Measurements from ENCODE around the gene SPRED1.

GRCh38 chr15:38376081-38376480 is 123.4 kb downstream of the SPRED1 start:
- TF ChIP-seq RCOR1 (IDR thresholded peaks at IDR 0.05; ENCODE audit: insufficient replicate concordance, low read length) (no peak), CTCF (conservative IDR thresholded peaks at IDR 0.05; ENCODE audit: low read depth, low read length) (no peak), BHLHE40 (IDR thresholded peaks at IDR 0.05; ENCODE audit: low read depth, low read length) (no peak)
